ENCODE data around the gene SEMA4C. TPM values are rescaled to one million over a fixed set of nuclear protein-coding genes. Genes with fewer than 3 reads are reported as not detected.

SEMA4C gene
- total and polyA plus RNA-seq, 9 of the 15 experiments (the other 6 are each of a cell fraction or from before 2014, with no cell fraction given): 0.32 to 59.7 (median 23.9) TPM

GRCh38 chr2:96857667-96858372, 12.1 kb downstream of the SEMA4C start, which contains the start of gene ANKRD39 (continued):
- TF ChIP-seq SAFB (IDR thresholded peaks at IDR 0.05; ENCODE audit: borderline replicate concordance, low read depth, low read length) (0 out of 2 replicates have a peak, but pooled peaks have one; percentile 65), UBTF (IDR thresholded peaks at IDR 0.05; ENCODE audit: borderline replicate concordance in 1 of 2, low read depth in 2 of 2, low read length in 2 of 2) (peak; percentile 93 to 98), ARID2 (IDR thresholded peaks at IDR 0.05) (peak; percentile 83), SMAD2 (IDR thresholded peaks at IDR 0.05; ENCODE audit: low read depth, low read length) (no peak), ZBTB8A (IDR thresholded peaks at IDR 0.05; ENCODE audit: partially characterized antibody) (no peak), ERF (CRISPR knock-in tag; IDR thresholded peaks at IDR 0.05) (peak; percentile 61; the same call in 1 of the 2 replicates), MAZ (CRISPR knock-in tag; conservative IDR thresholded peaks at IDR 0.05 in 1 of 2, IDR thresholded peaks at IDR 0.05 in 1 of 2) (peak; percentile 70 to 82; a peak in 3 of 4 replicates), SP1 (CRISPR knock-in tag; IDR thresholded peaks at IDR 0.05) (peak; percentile 100), ZBTB9 (CRISPR knock-in tag; IDR thresholded peaks at IDR 0.05) (peak; percentile 17; the same call in 1 of the 2 replicates), MCM5 (IDR thresholded peaks at IDR 0.05; ENCODE audit: low read depth) (no peak), MTA3 (IDR thresholded peaks at IDR 0.05; ENCODE audit: borderline replicate concordance) (0 out of 2 replicates have a peak, but pooled peaks have one; percentile 73), RAD21 (CRISPR knock-in tag; conservative IDR thresholded peaks at IDR 0.05 in 1 of 2, IDR thresholded peaks at IDR 0.05 in 1 of 2) (peak; percentile 99), ZNF57 (CRISPR knock-in tag; IDR thresholded peaks at IDR 0.05) (no peak), TFAP4 (CRISPR knock-in tag; IDR thresholded peaks at IDR 0.05; ENCODE audit: borderline replicate concordance) (peak; percentile 46; the same call in 1 of the 2 replicates), ZFP1 (CRISPR knock-in tag; IDR thresholded peaks at IDR 0.05) (0 out of 2 replicates have a peak, but pooled peaks have one; percentile 11), OTX1 (CRISPR knock-in tag; IDR thresholded peaks at IDR 0.05) (no peak), NFE2L1 (tag; IDR thresholded peaks at IDR 0.05; ENCODE audit: borderline replicate concordance, low read depth) (no peak), TBL1XR1 (IDR thresholded peaks at IDR 0.05; ENCODE audit: low read length in 2 of 2) (peak in 1 of 2 experiments; percentile 6; a peak in 1 of 4 replicates), MIER1 (IDR thresholded peaks at IDR 0.05; ENCODE audit: low read depth) (no peak), PTTG1 (tag; IDR thresholded peaks at IDR 0.05; ENCODE audit: low read depth) (no peak), FIP1L1 (IDR thresholded peaks at IDR 0.05; ENCODE audit: low read depth, low read length, poor library complexity, severe bottlenecking) (peak; percentile 57)
